NCI-H1930 (cell line): Measurements from ENCODE around the gene FAU.

Experiments used
- DNase-seq, 2 experiments: peaks; one replicate each; lab custom pipeline; 2025; lab: John Stamatoyannopoulos, UW

FAU gene

DNA sequence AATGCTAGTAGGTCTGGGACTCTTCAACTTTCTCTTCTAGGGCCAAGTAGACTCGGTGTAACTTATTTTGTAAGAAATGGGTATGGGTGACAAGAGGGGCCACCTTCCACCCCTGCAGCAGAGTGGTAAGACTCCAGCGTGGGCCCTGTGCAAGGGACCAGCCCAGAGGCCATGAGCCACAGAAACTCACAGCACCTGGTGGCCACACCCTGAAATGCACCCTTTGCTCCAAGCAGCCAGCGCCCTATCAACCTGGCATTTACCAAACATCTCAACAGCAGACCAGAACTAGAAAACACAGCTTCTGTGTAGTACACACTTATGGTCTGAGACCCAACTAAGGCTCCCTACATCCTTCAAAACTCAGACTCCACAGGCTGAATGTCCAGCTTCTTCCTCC is 43.8 kb downstream of the FAU start:
- no peak for DNase-seq

DNA sequence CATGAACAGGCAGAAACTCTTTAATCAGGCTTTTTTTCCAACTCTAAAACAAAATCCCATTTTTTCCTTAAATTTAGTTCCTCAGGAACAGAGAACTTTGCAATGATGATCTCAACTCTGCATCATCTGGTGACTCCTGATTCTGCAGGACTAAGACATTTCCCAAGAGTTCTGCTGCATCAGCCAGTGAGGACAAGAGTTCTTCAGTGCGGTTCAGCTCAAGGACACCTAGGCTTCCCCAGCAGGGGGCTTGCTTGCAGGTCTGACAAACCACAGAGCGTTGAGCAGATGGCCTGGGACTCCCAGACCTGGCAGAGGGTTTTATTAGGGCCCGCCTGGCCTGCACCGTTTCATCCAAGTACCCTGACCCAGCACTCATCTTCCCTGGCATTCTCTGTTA is 44.5 kb downstream of the FAU start:
- DNase-seq: peak in 1 of 2 experiments; percentile 29

DNA sequence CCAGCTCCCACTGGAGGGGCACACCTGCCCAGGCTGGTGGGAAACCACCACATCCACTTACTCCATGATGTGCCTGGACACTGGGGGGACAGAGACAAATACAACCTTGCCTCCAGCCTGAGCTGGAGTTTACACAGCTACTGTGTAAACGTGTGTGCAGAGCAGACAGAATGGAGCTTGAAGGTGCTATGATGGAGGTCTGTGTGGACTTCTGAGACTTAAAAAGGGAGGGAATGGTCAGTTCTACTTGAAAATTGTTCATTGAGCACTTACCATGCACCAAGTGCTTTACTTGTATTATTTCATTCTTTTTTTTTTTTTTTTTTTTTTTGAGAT is 49.3 kb downstream of the FAU start:
- DNase-seq: no peak

- no peak for DNase-seq
These were observed 49.9 kb downstream of the FAU start for GRCh38 chr11:65071907-65072630.
